Activated CD4-positive, alpha-beta T cell treated with anti-CD3 and anti-CD28 coated beads, Interleukin-2, amount 50 U/mL, for 16 hours (primary cell): ENCODE results near the gene ZNF76.

Experiments
- DNase-seq: peaks from one replicate; pipeline ENCODE4 v3.0.0-alpha.2; 2020

ZNF76 gene

DNA sequence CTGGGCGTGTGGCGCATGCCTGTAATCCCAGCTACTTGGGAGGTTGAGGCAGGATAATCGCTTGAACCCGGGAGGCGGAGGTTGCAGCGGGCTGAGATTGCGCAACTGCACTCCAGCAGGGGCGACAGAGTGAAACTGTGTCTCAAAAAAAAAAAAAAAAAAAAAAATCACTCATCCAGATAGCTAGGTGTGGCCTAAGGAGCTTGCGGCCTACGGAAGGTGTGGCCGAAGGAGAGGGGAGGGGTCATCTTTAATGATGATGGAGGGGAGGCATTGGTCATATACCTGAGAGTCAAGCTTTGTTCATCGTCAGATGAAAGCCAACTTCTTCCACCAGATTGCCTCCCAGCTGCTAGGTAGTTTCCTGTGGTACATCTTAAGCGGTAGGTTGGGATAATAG is 82.0 kb downstream of the ZNF76 start:
- no peak for DNase-seq

DNA sequence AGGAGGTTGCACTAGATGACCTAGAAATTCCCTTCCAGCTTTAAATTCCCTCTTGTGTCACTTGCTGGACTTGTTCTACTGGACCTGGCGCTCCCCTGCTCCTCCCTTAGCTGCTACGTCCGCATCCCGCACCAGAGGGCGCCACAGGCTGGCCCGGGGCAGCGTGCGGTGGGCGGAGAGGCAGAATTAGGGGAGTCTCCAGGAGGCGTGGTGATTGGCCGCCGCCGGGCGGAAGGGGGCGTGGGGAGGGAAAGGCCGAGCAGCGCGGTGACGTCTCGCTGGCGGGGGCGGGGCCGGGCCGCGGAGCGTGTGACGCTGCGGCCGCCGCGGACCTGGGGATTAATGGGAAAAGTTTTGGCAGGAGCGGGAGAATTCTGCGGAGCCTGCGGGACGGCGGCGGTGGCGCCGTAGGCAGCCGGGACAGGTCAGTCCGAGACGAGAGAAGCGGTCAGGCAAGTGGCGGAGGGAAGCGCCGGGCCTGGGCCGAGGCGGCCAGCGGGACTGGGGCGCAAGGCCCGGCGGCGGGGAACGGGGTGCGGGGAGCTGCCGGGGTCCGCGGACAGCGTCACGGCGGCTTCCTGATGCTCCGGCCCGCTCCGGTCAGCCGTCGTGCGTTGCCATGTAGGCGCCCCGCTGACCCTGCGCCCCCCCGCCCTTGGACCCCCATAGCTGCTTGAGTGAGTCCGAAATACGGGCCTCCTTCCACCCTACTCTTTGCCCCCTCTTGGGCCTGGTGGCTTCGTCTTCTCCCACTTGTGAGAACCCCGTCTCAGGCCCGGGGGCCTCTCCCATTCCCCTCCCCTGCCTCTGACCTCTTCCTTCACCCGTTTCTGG is 82.9 kb downstream of the ZNF76 start, which contains the start of gene PPARD:
Gene PPARD, plus strand, starts transcription at position 301 of the 834 bp plus-strand sequence. CDS start 68,530 bp downstream, outside the sequence.
- peak; percentile 98 for DNase-seq

DNA sequence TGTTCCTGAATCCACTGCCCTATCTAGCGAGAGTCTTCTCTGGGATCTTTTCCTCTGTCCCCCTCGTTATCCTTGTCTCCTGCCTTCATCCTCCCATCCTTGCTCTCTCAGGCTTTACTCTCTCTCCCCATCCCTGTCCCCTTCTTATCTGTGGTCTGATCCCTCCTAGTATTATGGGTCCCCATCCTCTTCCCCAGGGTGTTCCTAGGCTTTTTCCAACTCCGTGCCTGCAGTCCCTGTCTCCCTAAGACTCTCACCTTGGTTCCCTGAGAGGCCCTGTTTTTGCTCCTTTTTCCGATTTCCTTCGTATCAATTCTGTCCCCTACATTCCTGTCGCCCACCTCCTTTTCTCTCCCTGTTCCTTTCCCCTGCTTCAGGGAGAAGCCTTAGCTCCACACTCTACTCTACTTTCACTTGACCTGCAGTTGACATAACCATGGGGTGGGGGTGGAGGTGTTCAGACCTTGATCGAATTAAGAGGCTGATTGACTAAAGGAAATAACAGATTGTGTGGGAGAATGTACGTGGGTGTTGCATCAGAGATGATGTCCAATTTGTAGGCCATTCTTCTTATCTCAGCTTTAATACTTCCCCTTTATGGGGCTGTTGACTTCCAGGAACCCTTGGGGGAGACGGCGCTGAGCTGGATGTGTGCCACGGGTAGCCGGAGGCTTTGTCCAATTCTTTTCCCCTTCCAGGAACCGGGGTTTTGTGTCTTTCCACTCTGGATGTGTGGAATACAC is 83.7 kb downstream of the ZNF76 start:
- no peak for DNase-seq

DNA sequence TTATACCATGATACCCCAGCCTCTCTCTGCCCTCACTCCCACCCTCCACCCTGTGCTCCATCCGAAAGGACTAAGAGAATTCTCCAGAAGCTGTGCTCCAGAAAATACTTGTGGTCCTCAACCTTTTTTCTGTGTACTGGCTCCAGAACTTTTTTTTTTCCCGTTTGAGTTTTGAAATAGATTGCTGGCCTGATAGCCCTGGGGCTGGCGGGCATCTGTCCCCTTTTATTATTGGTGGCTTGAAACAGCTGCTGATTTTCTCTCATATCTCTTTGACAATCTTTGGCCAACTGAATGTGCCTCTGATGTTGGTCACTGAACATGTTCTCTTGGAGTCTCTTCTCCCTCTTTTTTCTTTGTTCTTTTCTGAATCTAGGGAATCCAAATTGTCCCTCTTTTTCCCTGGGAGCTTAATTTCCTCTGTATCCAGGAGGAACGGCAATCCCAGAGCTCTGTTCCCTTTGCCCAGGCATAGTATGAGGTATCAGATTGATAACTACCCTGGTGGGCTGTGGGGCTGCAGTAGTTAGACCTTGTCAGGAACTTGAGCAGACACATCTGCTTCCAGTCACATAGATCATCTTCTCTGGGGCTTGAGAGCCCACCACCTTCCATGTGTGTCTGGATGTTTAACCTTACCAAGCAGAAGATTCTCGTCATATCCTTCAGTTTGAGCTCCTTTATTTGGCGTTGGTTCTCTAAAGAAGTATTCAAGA is 84.5 kb downstream of the ZNF76 start:
- no peak for DNase-seq
